Dedifferentiated amniotic fluid mesenchymal stem cell (primary cell): Measurements from ENCODE around the gene MLLT11.

ENCODE experiments used
- DNase-seq: peaks from one replicate; pipeline ENCODE4 v3.0.0-alpha.2; 2016; ENCODE audit errors: extremely low spot score

The MLLT11 gene, protein sequence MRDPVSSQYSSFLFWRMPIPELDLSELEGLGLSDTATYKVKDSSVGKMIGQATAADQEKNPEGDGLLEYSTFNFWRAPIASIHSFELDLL

DNA sequence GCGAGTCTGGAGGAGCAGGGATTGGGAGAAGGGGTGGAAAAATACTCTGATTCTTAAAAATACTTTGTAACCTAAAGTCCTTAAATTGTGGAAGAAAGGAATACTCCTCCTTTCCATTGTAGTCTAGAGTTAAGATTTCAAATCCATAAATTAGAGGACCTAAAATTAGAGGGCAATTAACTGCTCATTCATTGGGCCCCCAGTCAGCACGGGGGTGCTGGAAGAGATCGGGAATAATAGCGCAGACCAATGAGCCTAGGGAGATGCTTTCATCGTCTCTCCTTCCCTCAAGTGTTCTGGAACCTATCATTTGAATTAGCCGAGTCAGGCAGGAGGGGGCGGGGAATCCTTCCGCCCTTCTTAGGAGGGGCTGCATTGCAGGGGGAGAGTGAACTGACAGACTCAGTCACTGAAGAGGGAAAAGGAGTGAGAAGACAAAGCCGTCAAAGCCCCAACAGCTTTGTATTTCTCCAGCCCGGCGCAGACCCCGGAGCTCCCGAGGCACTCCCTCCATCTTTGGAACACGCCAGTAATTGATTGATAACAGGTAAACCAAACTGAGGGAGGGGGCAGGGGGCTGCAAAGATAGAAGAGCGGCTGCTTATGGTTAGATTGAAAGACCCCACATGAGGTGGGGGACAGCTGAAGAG, at the start of gene MLLT11:
TSS of gene MLLT11 (plus strand) at position 391 of the 650 bp plus-strand sequence. CDS start 6,828 bp downstream, outside the sequence.
- peak; percentile 48 for DNase-seq

DNA sequence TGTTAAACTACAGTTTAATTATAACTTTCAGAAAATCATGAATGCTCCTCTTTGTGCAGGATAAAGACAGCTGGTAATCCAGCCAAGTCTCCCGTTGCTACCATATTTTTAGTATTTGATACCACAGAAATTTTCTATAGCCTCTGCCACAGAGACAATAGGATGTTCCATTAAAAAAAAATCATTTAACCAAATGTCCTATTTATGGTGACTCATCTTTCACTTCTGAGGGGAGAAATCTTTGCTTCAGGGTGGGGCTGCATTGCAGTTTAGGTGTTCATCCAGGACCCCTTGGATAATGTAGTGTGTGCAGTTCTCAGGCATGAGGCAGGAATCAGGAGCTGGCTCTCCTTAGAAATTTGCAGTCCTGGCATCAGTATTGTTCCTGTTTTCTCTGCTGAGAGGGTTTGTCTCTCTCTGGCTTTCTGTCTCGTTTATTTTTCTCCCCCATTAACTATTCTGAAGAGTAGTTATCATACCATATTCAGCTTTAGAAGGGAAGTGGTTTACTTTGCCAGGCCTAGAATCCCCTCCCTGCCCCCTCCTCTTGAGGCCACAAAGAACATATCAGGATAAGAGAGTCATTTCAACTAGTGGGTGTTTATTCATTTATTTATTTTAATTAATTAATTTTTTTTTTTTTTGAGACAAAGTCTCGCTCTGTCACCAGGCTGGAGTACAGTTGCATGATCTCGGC, 48.9 kb upstream of the MLLT11 start:
- DNase-seq, result no peak

DNA sequence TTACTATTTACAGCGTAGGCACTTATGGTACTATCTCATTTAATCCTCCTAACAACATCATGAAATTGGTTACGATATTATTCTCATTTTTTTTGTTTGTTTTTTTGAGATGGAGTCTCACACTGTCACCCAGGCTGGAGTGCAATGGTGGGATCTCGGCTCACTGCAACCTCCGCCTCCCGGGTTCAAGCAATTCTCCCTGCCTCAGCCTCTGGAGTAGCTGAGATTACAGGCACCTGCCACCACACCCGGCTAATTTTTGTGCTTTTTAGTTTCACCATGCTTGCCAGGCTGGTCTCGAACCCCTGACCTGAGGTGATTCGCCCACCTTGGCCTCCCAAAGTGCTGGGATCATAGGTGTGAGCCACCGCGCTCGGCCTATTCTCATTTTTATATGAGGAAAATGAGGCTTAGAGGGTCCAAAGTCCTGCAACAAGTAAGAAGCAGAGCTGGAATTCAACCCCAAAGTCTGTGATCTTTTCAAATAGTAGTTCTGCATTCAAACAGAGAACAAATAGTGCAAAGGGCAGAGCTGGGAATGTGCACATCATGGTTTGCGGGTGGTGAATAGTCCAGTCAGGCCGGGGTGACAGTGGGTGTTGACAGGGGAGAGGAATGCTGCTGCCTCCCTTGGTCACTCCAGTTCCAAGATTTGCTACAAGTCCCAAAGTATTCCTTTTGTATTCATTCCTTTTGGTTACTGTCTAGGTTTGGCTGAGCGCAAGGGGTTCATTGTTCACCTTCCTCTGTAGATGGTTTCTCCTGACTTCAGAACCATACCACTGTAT, 47.3 kb upstream of the MLLT11 start:
- no peak for DNase-seq

DNA sequence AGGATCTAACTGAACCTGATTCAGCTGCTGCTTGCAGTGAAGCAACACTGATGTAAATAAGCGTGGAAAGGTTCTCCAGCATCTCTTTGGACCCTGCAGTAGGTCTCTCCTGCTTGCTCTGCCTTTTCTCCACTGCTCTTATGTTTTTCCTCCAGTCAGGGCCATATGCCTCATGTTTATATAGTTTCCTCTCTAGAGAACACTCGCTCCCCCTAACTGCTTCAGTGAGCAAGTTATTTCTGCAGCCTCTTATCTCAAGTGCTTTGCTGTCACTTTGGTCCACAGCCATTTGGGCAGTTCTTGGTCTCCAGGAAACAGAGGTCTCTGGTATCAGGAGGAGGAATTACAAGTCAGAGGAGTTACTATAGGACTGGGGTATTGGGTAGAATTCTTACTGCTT, 46.7 kb upstream of the MLLT11 start:
- DNase-seq, result no peak

DNA sequence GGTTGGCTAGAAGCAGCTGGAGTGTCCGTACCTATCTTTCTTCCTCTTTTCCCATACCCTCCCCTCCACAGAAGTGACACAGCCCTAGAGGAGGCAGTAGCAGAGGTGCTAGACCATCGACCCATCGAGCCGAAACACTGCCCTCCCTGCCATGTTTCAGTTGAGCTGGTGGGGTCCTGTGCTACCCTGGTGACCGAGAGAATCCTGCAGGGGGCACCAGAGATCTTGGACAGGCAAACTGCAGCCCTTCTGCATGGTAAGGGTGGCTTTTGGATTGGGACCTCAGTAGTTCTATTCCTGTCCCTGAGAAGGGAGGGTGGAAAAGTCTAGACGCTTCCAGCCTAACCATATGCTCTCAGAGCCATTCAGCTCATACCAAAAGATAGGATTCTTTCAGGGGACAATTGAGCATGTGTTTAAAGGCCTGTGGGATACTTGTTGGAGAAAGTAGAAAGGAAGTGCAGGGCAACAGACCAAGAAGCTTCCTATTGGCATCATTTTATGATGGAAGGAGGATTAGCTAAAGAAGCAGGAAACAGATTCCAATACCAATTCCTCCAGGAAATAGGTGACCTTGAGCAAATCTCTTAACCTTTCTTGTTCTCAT, 35.6 kb upstream of the MLLT11 start:
- peak; percentile 51 for DNase-seq

DNA sequence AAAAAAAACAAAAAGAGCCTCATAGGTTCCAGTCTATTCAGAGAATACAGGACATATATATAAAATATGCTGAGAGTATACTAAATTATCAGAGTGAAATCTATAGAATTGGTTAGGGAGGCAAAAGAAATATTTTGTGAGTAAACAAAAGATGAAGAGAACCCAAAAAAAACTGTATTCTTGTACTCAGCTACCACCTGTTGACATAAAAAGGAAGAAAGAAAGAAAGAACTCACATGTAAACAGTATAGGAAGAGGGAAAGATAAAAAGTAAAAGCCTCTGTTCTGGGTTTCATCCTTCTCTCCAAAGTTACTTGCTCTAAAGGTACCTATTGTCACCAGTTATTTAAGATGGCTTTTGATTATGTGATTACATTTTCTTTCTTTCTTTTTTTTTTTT, 33.7 kb upstream of the MLLT11 start:
- DNase-seq, result no peak

DNA sequence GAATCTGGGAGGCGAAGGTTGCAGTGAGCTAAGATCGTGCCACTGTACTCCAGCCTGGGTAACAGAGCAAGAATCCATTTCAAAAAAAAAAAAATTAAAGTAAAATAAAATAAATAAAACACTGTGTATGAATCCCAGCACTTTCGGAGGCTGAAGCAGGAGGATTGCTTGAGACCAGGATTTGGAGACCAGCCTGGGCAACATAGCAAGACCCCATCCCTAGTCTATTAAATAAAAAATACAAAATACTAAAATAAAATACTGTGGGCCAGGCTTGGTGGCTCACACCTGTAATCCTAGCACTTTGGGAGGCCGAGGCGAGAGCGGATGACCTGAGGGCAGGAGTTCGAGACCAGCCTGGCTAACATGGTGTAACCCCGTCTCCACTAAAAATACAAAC, 28.0 kb upstream of the MLLT11 start:
- DNase-seq, result no peak

DNA sequence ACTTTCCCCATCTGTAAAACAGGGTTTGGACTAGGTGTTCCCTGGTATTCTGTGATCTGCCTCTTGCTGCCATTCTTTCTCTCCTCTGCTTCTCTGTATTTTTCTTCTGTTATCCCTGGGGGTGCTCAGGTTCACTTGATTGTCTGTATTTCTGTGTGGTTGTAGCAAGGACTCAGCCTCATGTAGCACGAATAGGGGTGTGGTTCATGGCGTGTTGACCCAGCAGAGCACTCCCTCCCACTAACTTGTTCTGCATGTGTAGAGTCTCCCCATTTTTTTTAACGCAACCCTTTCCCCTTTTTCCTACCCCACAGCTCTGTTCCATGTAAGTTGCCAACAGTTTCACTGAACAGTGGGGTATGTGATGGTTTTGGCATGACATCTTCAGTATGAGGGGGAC, 25.0 kb upstream of the MLLT11 start:
- no peak for DNase-seq

DNA sequence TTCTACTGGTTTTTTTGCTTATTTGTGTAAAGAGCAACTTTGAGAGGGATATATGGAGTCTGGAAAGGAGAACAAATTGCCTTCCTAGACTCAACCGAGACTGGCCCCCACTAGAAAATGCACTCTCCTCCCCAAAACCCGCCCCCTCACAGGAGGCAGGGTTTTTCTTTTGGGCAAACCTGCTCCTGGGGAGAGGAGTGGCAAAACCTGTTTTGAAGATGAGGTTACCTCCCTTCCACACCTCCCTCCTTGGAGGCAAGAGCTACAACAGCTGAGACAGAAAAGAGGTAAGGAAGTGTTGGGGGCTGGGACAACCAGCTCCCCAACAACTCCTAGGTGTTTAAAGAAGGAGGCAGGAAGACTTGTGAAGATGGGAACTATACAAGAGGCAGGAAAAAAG, 23.8 kb upstream of the MLLT11 start, which contains the start of gene BNIPL:
TSS of gene BNIPL (plus strand) at position 231 of the 400 bp plus-strand sequence. CDS start at position 371, 140 bp downstream.
- no peak for DNase-seq

DNA sequence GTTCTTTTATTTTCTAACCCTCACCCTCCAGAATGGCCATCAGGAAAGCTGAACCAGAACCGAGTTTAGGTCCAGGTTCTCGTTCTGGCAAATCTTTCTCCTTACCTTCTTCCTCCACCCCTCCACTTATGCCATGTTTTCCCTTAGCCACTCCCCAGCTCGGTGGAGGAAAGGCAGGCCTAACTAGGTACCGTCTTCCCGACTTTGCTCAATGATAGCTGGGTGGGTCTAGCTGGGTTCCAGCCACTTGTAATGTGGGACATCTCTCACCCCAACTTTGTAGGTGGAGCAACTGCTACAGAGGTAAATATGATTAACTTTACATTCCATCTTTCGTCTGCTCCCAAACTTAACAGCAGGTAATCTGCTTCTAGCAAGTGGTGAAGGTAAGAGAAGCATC, 23.2 kb upstream of the MLLT11 start:
- DNase-seq, result no peak

DNA sequence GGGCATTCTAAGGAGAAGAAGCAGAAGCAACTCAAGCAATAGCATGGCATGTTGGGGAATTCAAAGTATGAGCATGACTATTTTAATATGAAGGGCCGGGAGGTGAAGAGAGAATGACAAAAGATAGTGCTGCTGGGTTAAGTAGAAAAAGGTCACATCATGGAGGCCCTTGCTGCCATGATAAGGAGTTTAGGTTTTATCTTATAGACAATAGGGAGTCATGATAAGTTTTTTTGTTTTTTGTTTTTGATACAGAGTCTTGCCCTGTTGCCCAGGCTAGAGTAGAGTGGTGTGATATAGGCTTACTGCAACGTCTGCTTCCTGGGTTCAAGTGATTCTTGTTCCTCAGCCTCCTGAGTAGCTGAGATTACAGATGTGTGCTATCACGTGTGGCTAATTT, 20.7 kb upstream of the MLLT11 start:
- DNase-seq, result no peak

DNA sequence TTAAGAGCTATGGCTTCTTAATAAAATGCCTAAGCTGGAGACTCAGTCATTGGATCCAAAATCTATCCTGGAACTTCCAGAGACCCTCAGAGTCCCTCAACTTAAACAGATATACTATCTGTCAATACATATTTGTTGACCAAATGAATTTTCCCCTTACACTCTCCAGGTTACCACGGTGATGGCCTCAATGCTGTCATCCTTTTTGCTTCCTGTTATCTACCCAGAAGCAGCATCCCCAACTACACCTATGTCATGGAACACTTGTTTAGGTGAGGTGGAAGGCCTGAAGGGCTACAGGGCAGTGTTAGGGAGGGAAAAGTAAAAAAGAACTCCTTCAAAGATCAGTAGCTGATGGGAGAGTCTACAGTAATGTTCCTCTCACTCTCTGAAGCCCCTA, 17.0 kb upstream of the MLLT11 start:
- no peak for DNase-seq

DNA sequence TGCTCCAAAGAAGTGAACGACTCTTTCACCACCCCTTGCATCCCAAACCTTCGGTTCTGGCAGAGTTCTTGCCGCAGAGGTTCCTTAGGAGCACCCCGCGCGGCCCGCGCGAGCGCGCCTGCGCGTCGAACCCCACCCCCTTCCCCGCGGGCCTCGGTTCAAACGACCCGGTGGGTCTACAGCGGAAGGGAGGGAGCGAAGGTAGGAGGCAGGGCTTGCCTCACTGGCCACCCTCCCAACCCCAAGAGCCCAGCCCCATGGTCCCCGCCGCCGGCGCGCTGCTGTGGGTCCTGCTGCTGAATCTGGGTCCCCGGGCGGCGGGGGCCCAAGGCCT, 12.6 kb upstream of the MLLT11 start, which contains the start of gene C1orf56:
TSS of gene C1orf56 (plus strand) at position 161 of the 334 bp plus-strand sequence. CDS start at position 258, 97 bp downstream.
- no peak for DNase-seq

DNA sequence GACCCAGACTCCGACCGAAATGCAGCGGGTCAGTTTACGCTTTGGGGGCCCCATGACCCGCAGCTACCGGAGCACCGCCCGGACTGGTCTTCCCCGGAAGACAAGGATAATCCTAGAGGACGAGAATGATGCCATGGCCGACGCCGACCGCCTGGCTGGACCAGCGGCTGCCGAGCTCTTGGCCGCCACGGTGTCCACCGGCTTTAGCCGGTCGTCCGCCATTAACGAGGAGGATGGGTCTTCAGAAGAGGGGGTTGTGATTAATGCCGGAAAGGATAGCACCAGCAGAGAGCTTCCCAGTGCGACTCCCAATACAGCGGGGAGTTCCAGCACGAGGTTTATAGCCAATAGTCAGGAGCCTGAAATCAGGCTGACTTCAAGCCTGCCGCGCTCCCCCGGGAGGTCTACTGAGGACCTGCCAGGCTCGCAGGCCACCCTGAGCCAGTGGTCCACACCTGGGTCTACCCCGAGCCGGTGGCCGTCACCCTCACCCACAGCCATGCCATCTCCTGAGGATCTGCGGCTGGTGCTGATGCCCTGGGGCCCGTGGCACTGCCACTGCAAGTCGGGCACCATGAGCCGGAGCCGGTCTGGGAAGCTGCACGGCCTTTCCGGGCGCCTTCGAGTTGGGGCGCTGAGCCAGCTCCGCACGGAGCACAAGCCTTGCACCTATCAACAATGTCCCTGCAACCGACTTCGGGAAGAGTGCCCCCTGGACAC, 12.1 kb upstream of the MLLT11 start:
- peak; percentile 46 for DNase-seq

DNA sequence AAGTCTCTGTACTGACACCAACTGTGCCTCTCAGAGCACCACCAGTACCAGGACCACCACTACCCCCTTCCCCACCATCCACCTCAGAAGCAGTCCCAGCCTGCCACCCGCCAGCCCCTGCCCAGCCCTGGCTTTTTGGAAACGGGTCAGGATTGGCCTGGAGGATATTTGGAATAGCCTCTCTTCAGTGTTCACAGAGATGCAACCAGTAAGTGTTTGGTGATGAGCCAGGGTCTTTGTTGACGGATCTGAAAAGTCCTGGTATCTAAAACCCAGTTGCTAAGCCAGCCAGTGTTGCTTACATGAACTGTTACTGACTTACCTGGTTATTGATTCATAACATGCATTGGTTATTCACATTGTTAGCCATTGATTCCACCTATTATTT, 11.6 kb upstream of the MLLT11 start:
- DNase-seq, result no peak

DNA sequence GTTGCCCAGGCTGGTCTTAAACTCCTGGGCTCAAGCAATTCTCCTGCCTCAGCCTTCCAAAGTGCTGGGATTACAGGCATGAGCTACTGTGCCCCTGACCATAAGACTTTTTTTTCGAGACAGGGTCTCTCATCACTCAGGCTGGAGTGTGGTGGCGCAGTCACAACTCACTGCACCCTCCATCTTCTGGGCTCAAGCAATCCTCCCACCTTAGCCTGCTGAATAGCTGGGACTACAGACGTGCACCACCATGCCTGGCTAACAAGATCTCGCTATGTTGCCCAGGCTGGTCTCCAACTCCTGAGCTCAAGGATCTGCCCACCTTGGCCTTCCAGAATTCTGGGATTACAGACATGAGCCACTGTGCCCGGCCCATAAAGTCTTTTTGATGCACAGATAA, 10.7 kb upstream of the MLLT11 start:
- no peak for DNase-seq

DNA sequence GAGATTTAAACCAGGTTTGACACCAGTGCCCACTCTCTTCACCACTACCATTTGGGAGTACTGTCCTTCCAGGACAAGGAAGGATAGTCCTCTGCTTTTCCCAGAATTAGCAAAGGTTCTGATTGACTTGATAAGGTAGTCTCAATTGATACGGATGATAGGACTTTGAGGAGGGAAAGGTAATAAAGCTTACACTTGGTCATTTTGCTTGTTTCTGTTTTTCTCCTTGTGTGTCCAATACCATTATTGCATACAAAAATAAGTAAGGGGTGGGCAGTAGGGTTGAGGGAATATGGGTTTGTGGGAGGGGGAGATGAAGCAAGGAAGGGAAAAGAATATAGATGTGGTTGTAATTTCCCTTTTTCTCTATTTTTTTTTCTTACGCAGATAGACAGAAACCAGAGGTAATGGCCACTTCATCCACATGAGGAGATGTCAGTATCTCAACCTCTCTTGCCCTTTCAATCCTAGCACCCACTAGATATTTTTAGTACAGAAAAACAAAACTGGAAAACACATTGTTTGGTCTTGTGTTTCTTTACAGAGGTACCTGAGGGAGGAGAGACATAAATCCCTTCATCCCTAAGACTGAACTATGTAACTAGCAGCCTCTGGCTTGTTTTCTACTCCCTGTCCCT, 10.0 kb upstream of the MLLT11 start:
- no peak for DNase-seq

DNA sequence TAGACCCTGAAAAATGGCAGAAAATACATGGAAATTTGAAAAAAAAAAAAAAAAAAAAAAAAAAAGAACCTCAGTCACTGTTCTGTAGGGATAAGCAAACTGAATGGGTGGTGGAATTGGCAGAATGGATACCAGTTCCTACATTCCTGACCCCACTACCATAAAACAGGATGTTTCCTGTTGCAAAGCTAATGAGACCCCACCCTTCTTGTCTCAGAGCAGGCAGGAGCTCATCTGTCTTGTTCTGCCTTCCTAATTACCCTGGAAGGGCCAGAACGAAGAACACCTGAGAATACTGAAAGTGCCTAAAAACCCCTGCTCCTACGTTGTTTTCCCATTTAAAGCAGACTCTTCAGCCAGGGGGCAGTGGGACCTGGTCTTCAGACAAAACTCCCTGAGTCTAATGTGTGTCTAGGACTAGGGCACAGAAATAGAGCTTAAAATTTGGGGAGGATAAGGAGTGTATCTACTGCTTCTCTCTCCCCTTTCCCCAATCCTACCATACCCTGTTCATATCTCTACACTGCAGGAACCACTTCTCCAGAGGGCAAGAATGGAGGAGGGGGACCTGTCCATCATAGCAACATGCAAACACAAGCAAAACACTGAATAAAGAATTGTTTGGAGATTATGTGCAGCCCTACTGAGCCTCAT, 8.7 kb upstream of the MLLT11 start:
- DNase-seq, result no peak

DNA sequence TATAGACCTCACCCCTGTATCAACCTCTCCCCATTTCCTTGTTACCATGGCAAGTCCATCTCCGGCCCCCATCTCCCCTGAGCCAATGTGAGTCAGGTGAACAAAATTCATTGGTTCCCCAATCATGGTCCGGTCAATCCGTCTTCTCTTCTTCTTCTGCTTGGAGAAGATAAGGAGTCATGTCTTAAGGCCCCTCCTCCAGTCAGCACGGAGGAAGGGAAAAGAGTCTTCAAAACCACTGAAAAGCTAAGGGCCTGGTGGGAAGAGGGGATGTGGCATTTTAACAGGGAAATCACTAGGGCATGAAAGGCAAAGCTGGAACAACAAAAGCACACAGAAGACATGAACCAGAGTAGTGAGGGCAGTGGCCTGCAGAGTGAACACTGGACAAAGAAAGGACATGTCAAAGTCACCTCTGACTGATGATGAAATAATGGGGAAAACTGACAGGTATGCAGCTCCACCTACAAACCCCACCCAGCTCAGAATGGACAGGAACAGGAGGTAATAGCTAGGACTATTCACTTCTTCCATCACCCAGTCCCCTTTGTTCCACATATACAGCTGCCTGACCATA, 5.1 kb upstream of the MLLT11 start:
- no peak for DNase-seq

DNA sequence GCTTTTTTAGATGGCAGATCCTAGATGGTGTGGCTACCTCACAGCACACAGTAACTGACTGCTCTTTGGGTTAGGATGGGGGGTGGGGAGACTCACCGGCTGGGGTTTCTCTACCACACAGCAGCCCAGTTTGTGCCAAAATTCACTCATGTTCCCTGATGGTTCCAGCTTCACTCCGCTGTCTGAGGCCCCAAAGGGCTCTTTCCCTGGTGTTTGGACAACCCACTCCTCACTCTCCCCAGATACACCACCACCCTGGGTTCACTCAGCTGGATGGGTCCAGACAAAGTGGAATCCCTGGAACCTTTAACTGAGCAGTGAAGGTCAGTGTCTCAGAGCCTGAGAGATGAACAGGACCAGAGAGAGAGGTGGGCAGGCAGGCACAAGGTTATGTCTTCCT, 4.6 kb upstream of the MLLT11 start:
- no peak for DNase-seq
